H9 (cell line): ENCODE measurements around the gene GUK1. TPM values are rescaled to one million over a fixed set of nuclear protein-coding genes. Genes with fewer than 3 reads are reported as not detected.

Source experiments
- DNase-seq: peaks from one replicate; pipeline ENCODE4 v3.0.0-alpha.2; 2017
- H2AFZ ChIP-seq: one replicate; pipeline ENCODE4 v1.6.1; 2013; ENCODE audit warnings: mild to moderate bottlenecking, low read length, control low read depth, moderate library complexity
- H2AK5ac ChIP-seq: 2 replicates; pipeline ENCODE4 v1.6.1; 2013; ENCODE audit warnings: low read length, control low read depth, mixed read lengths; ENCODE audit not compliant: insufficient read length
- H2BK120ac ChIP-seq: one replicate; pipeline ENCODE4 v1.6.1; 2013; ENCODE audit warnings: low read depth, mild to moderate bottlenecking, low read length, control low read depth, inconsistent platforms; ENCODE audit not compliant: poor library complexity, severe bottlenecking
- H2BK12ac ChIP-seq: 2 replicates; pipeline ENCODE4 v1.6.1; 2013; ENCODE audit warnings: low read length, control low read depth, mixed read lengths, low read depth; ENCODE audit not compliant: insufficient read length
- H2BK15ac ChIP-seq: 2 replicates; pipeline ENCODE4 v1.6.1; 2013; ENCODE audit warnings: low read depth, low read length, control low read depth
- H2BK20ac ChIP-seq: one replicate; pipeline ENCODE4 v1.6.1; 2013; ENCODE audit warnings: low read depth, mild to moderate bottlenecking, low read length, control low read depth, inconsistent platforms; ENCODE audit not compliant: poor library complexity, severe bottlenecking
- H2BK5ac ChIP-seq: 2 replicates; pipeline ENCODE4 v1.6.1; 2013; ENCODE audit warnings: low read length, control low read depth, mixed read lengths; ENCODE audit not compliant: insufficient read length
- H3K14ac ChIP-seq: 2 replicates; pipeline ENCODE4 v1.6.1; 2013; ENCODE audit warnings: low read length, control low read depth; ENCODE audit not compliant: insufficient read depth
- H3K18ac ChIP-seq: 2 replicates; pipeline ENCODE4 v1.6.1; 2013; ENCODE audit warnings: low read depth, mild to moderate bottlenecking, mixed read lengths, low read length, control low read depth; ENCODE audit not compliant: insufficient read length
- H3K23ac ChIP-seq: 2 replicates; pipeline ENCODE4 v1.6.1; 2013; ENCODE audit warnings: low read length, control low read depth, mixed read lengths, low read depth; ENCODE audit not compliant: insufficient read length
- H3K23me2 ChIP-seq: 2 replicates; pipeline ENCODE4 v1.6.1; 2013; ENCODE audit warnings: low read depth, mild to moderate bottlenecking, mixed read lengths, low read length, control low read depth; ENCODE audit not compliant: insufficient read length, poor library complexity, severe bottlenecking
- H3K27ac ChIP-seq: 2 replicates; pipeline ENCODE4 v1.5.1; 2013; ENCODE audit warnings: low read length, control low read depth, mixed read lengths, low read depth; ENCODE audit not compliant: insufficient read length
- H3K27me3 ChIP-seq: 2 replicates; pipeline ENCODE4 v1.6.1; 2013; ENCODE audit warnings: low read length, control low read depth, inconsistent platforms; ENCODE audit not compliant: insufficient read depth
- H3K4ac ChIP-seq: 2 replicates; pipeline ENCODE4 v1.6.1; 2013; ENCODE audit warnings: low read depth, mild to moderate bottlenecking, control low read depth, inconsistent platforms, low read length, moderate library complexity
- H3K4me1 ChIP-seq: 2 replicates; pipeline ENCODE4 v1.6.1; 2013; ENCODE audit warnings: low read length, control low read depth, inconsistent platforms; ENCODE audit not compliant: insufficient read depth
- H3K4me2 ChIP-seq: 2 replicates; pipeline ENCODE4 v1.6.1; 2013; ENCODE audit warnings: low read length, control low read depth, mixed read lengths; ENCODE audit not compliant: insufficient read length, insufficient read depth
- H3K56ac ChIP-seq: 2 replicates; pipeline ENCODE4 v1.6.1; 2013; ENCODE audit warnings: low read depth, mild to moderate bottlenecking, mixed read lengths, low read length, control low read depth; ENCODE audit not compliant: insufficient read length
- H3K79me1 ChIP-seq: 2 replicates; pipeline ENCODE4 v1.6.1; 2013; ENCODE audit warnings: low read depth, mild to moderate bottlenecking, moderate library complexity, low read length, control low read depth, inconsistent platforms; ENCODE audit not compliant: insufficient read depth, poor library complexity, severe bottlenecking
- H3K79me2 ChIP-seq: 2 replicates; pipeline ENCODE4 v1.6.1; 2013; ENCODE audit warnings: low read length, control low read depth, inconsistent platforms; ENCODE audit not compliant: insufficient read depth
- H3K9ac ChIP-seq: 2 replicates; pipeline ENCODE4 v1.6.1; 2013; ENCODE audit warnings: low read length, control low read depth, mixed read lengths; ENCODE audit not compliant: insufficient read length; ENCODE audit errors: extremely low read depth
- H3K9me3 ChIP-seq: one replicate; pipeline ENCODE4 v1.6.1; 2013; ENCODE audit warnings: low read depth, low read length, inconsistent platforms; ENCODE audit not compliant: control insufficient read depth
- H3T11ph ChIP-seq: one replicate; pipeline ENCODE4 v1.6.1; 2013; ENCODE audit warnings: mild to moderate bottlenecking, low read length, control low read depth, inconsistent platforms
- H4K20me1 ChIP-seq: one replicate; pipeline ENCODE4 v1.6.1; 2013; ENCODE audit not compliant: control insufficient read depth, insufficient read length, insufficient read depth
- H4K5ac ChIP-seq: 2 replicates; pipeline ENCODE4 v1.6.1; 2013; ENCODE audit warnings: low read depth, mild to moderate bottlenecking, mixed read lengths, low read length, control low read depth; ENCODE audit not compliant: insufficient read length
- H4K8ac ChIP-seq: replicated peaks from 2 replicates; pipeline ENCODE4 v1.6.1; 2013; ENCODE audit warnings: low read length, control low read depth, mixed read lengths, low read depth; ENCODE audit not compliant: insufficient read length
- H4K91ac ChIP-seq: 2 replicates; pipeline ENCODE4 v1.6.1; 2013; ENCODE audit warnings: low read depth, mild to moderate bottlenecking, moderate library complexity, mixed read lengths, low read length, control low read depth; ENCODE audit not compliant: insufficient read length
- H3K27ac Mint-ChIP-seq, 3 experiments: 2 replicates in 2 of 3; 3 replicates in 1 of 3; pipeline ENCODE4 v1.8.0; 2020 to 2021; ENCODE audit warnings: mixed read lengths in 3 of 3, mild to moderate bottlenecking in 1 of 3, moderate library complexity in 1 of 3
- H3K27me3 Mint-ChIP-seq: 2 replicates; pipeline ENCODE4 v1.8.0; 2021; ENCODE audit warnings: low read depth, mild to moderate bottlenecking, moderate library complexity, mixed read lengths
- H3K36me3 Mint-ChIP-seq, 3 experiments: 2 replicates in 2 of 3; 3 replicates in 1 of 3; pipeline ENCODE4 v1.8.0; 2020 to 2021; ENCODE audit warnings: low read depth in 3 of 3, mixed read lengths in 3 of 3; ENCODE audit not compliant: insufficient read depth in 1 of 3
- H3K4me1 Mint-ChIP-seq, 2 experiments: 2 replicates each; pipeline ENCODE4 v1.8.0; 2020; ENCODE audit warnings: mixed read lengths in 2 of 2
- H3K4me3 Mint-ChIP-seq, 2 experiments: 2 replicates in 1 of 2; 3 replicates in 1 of 2; pipeline ENCODE4 v1.8.0; 2020 to 2021; ENCODE audit warnings: mild to moderate bottlenecking in 2 of 2, mixed read lengths in 2 of 2, moderate library complexity in 1 of 2
- H3K9me3 Mint-ChIP-seq, 2 experiments: 2 replicates in 1 of 2; 3 replicates in 1 of 2; pipeline ENCODE4 v1.8.0; 2020; ENCODE audit warnings: mild to moderate bottlenecking in 2 of 2, mixed read lengths in 2 of 2, moderate library complexity in 1 of 2
- CTCF ChIP-seq: fragments of 200-600 bp; sonication (generic); conservative IDR thresholded peaks from 3 replicates; pipeline ENCODE4 v1.8.0; 2021; ENCODE audit warnings: antibody characterized with exemption, mild to moderate bottlenecking
- WGBS: extraction: QIAGEN DNeasy Blood & Tissue Kit; methylation state at CpG from one replicate; pipeline ENCODE4 v1.1.7; 2013; ENCODE audit warnings: missing lambda C conversion rate, low lambda C conversion rate, mixed read lengths; ENCODE audit not compliant: insufficient read length; ENCODE audit errors: extremely low coverage; 5-methylcytosine and 5-hydroxymethylcytosine counted together
- long read RNA-seq: library from polyadenylated mRNA; unstranded; transcript quantifications from one replicate; pipeline ENCODE4 v2.0.0, GENCODE V29; 2020
- total RNA-seq: library from RNA; stranded (reverse); gene quantifications from 2 replicates; pipeline ENCODE4 v1.2.1, GENCODE V29; 2021

Gene GUK1
- 88.2 and 94.3 TPM in 2 replicates for total RNA-seq
- long read RNA-seq, transcript GUK1-210 (8 exons, 990 nt): minor isoform, 65 of 225 reads
- long read RNA-seq, transcript GUK1-201 (9 exons, 1,084 nt): major isoform, 82 of 225 reads
- long read RNA-seq, partial matches to known transcripts: 7 of 225 reads
- long read RNA-seq, other reads (novel, unspliced or antisense): 58 of 225 reads

GRCh38 chr1:228139931-228140723 lies at the start of gene GUK1:
GUK1 (plus strand) TSS chr1:228140279; CDS start chr1:228140303, 24 bp downstream.
- Histone ChIP-seq H4K20me1 (peaks cover 2% of the 10 kb centered on the region), H2AFZ (peak within 1 kb of the TSS; percentile 50), H3K18ac (peak within 1 kb of the TSS; percentile 74), H2AK5ac (no peak within 1 kb of the TSS), H3K27me3 (peaks cover 2% of the 10 kb centered on the region; the same call in 1 of the 2 replicates), H2BK20ac (no peak within 1 kb of the TSS), H2BK5ac (no peak within 1 kb of the TSS), H3K9ac (peak within 1 kb of the TSS; percentile 85), H3K4me2 (peak within 1 kb of the TSS; percentile 85), H3K9me3 (no peaks in the 10 kb centered on the region), H3K27ac (no peak within 1 kb of the TSS), H2BK120ac (no peak within 1 kb of the TSS), H4K91ac (no peak within 1 kb of the TSS), H3K79me2 (peaks cover 15% of the 10 kb centered on the region; the same call in 1 of the 2 replicates), H3K4me1 (no peaks in the 10 kb centered on the region), H3T11ph (no peak within 1 kb of the TSS), H3K14ac (peak within 1 kb of the TSS; percentile 91), H3K23me2 (peaks cover 11% of the 10 kb centered on the region), H2BK12ac (no peak within 1 kb of the TSS), H2BK15ac (0 out of 2 replicates have a peak within 1 kb of the TSS, but pooled peaks have one; percentile 10), H3K23ac (no peak within 1 kb of the TSS), H4K5ac (no peak within 1 kb of the TSS), H3K4ac (no peak within 1 kb of the TSS; the same call in 1 of the 2 replicates), H3K79me1 (peaks cover 8% of the 10 kb centered on the region), H3K56ac (no peak within 1 kb of the TSS), H4K8ac (no peak within 1 kb of the TSS)
- peak; percentile 100 for DNase-seq
- Mint-ChIP-seq H3K36me3 (no peaks in the 10 kb centered on the region; a peak in 1 of 7 replicates), H3K4me3 (peak within 1 kb of the TSS; percentile 81 to 91), H3K27me3 (peaks cover 39% of the 10 kb centered on the region), H3K27ac (peak within 1 kb of the TSS; percentile 90 to 96 (median 93); a peak in 6 of 7 replicates), H3K9me3 (no peaks in the 10 kb centered on the region), H3K4me1 (peaks cover 4 to 15% of the 10 kb centered on the region in 2 experiments)
- WGBS: no CpG with 5 or more reads among the region's 95 CpGs
- TF ChIP-seq CTCF: peak; percentile 28; the same call in 1 of the 3 replicates
